ENCODE measurements around the gene GARS1.
"Not testable (repeated sequence)": the region's sequence is repeated elsewhere in the genome, so short reads cannot be mapped to it uniquely, and the experiment has no call there.

Gene GARS1

GRCh38 chr7:30594540-30595435 lies at the start of gene GARS1:
TSS of gene GARS1 (plus strand) at chr7:30594878. CDS start at chr7:30594922, 44 bp downstream.
- peak; percentile 96 for DNase-seq

- no peak for DNase-seq
Observed at GRCh38 chr7:30545791-30546555, 48.7 kb upstream of the GARS1 start.

GRCh38 chr7:30546596-30546995 lies 48.1 kb upstream of the GARS1 start:
- no peak for DNase-seq

- DNase-seq: peak; percentile 60
Observed at GRCh38 chr7:30548845-30549244, 45.8 kb upstream of the GARS1 start.

- no peak for DNase-seq
Observed at GRCh38 chr7:30549931-30550493, 44.7 kb upstream of the GARS1 start.

- DNase-seq: no peak
Observed at GRCh38 chr7:30552330-30552729, 42.3 kb upstream of the GARS1 start.

- DNase-seq: no peak
Observed at GRCh38 chr7:30553141-30553540, 41.5 kb upstream of the GARS1 start.

GRCh38 chr7:30553546-30553945 lies 41.1 kb upstream of the GARS1 start:
- no peak for DNase-seq

- no peak for DNase-seq
Observed at GRCh38 chr7:30555525-30555924, 39.2 kb upstream of the GARS1 start.

- DNase-seq: no peak
Observed at GRCh38 chr7:30556840-30557239, 37.8 kb upstream of the GARS1 start.

- DNase-seq: no peak
Observed at GRCh38 chr7:30557245-30557644, 37.4 kb upstream of the GARS1 start.

GRCh38 chr7:30559611-30560010 lies 35.1 kb upstream of the GARS1 start:
- DNase-seq: no peak

GRCh38 chr7:30561389-30561788 lies 33.3 kb upstream of the GARS1 start:
- DNase-seq: no peak

- no peak for DNase-seq
Observed at GRCh38 chr7:30562498-30562897, 32.2 kb upstream of the GARS1 start.

GRCh38 chr7:30562909-30563308 lies 31.8 kb upstream of the GARS1 start:
- no peak for DNase-seq

- DNase-seq: no peak
Observed at GRCh38 chr7:30563326-30563942, 31.2 kb upstream of the GARS1 start.

- DNase-seq: peak; percentile 87
Observed at GRCh38 chr7:30564243-30564892, 30.3 kb upstream of the GARS1 start.

GRCh38 chr7:30566596-30566995 lies 28.1 kb upstream of the GARS1 start:
- DNase-seq: no peak

GRCh38 chr7:30567081-30567480 lies 27.6 kb upstream of the GARS1 start:
- no peak for DNase-seq

- DNase-seq: not testable (repeated sequence)
Observed at GRCh38 chr7:30570238-30570637, 24.4 kb upstream of the GARS1 start.

GRCh38 chr7:30572212-30572841 lies 22.4 kb upstream of the GARS1 start:
- no peak for DNase-seq

GRCh38 chr7:30575910-30576309 lies 18.8 kb upstream of the GARS1 start:
- no peak for DNase-seq

Data from activated CD8-positive, alpha-beta memory T cell treated with anti-CD3 and anti-CD28 coated beads, Interleukin-2, amount 50 U/mL, for 48 hours (primary cell).